GM23338 (cell line): Measurements from ENCODE around the gene PTRHD1. TPM values are rescaled to one million over a fixed set of nuclear protein-coding genes. Genes with fewer than 3 reads are reported as not detected.

ENCODE experiments used
- ATAC-seq: fragments of 200-7000 bp; cut with Tn5 transposase; 3 replicates; pipeline ENCODE4 v1.9.1; 2020
- DNase-seq: peaks from one replicate; pipeline ENCODE4 v3.0.0-alpha.2; 2015; ENCODE audit warnings: low spot score
- H2AFZ ChIP-seq: fragments of 200-600 bp; sonication (generic); 2 replicates; pipeline ENCODE4 v1.8.0; 2016; ENCODE audit warnings: antibody characterized with exemption, mild to moderate bottlenecking, moderate library complexity
- H3F3A ChIP-seq: fragments of 200-600 bp; sonication (generic); replicated peaks from 2 replicates; pipeline ENCODE4 v1.8.0; 2017; ENCODE audit warnings: antibody characterized with exemption, mixed run types, low read depth
- H3K27ac ChIP-seq: fragments of 200-600 bp; sonication (generic); 2 replicates; pipeline ENCODE4 v1.6.1; 2016; ENCODE audit warnings: low read depth
- H3K27me3 ChIP-seq: fragments of 200-600 bp; sonication (generic); 2 replicates; pipeline ENCODE4 v1.8.0; 2016; ENCODE audit warnings: mild to moderate bottlenecking, mixed run types, moderate library complexity; ENCODE audit not compliant: insufficient read depth
- H3K36me3 ChIP-seq: fragments of 200-600 bp; sonication (generic); 2 replicates; pipeline ENCODE4 v1.8.0; 2016; ENCODE audit warnings: mild to moderate bottlenecking; ENCODE audit not compliant: insufficient read depth
- H3K4me1 ChIP-seq: fragments of 200-600 bp; sonication (generic); 2 replicates; pipeline ENCODE4 v1.8.0; 2016; ENCODE audit warnings: mild to moderate bottlenecking, moderate library complexity; ENCODE audit not compliant: insufficient read depth
- H3K4me2 ChIP-seq: fragments of 200-600 bp; sonication (generic); 2 replicates; pipeline ENCODE4 v1.7.1; 2017; ENCODE audit warnings: mixed run types
- H3K4me3 ChIP-seq: fragments of 200-600 bp; sonication (generic); 2 replicates; pipeline ENCODE4 v1.6.1; 2016; ENCODE audit warnings: mixed run types
- H3K79me2 ChIP-seq: fragments of 200-600 bp; sonication (generic); replicated peaks from 2 replicates; pipeline ENCODE4 v1.8.0; 2017; ENCODE audit warnings: mild to moderate bottlenecking; ENCODE audit not compliant: insufficient read depth
- H3K9me2 ChIP-seq: fragments of 200-600 bp; sonication (generic); 2 replicates; pipeline ENCODE4 v1.8.0; 2017; ENCODE audit not compliant: insufficient read depth
- H4K20me1 ChIP-seq: fragments of 200-600 bp; sonication (generic); replicated peaks from 2 replicates; pipeline ENCODE4 v1.8.0; 2017; ENCODE audit warnings: mild to moderate bottlenecking; ENCODE audit not compliant: insufficient read depth
- H3K27ac Mint-ChIP-seq: 2 replicates; pipeline ENCODE4 v1.8.0; 2020; ENCODE audit warnings: inconsistent platforms, mild to moderate bottlenecking, moderate library complexity, mixed read lengths
- H3K27me3 Mint-ChIP-seq: 3 replicates; pipeline ENCODE4 v1.8.0; 2022; ENCODE audit warnings: low read depth, mild to moderate bottlenecking, moderate library complexity, mixed read lengths, inconsistent platforms; ENCODE audit not compliant: insufficient read depth, poor library complexity
- H3K36me3 Mint-ChIP-seq: 3 replicates; pipeline ENCODE4 v1.8.0; 2021; ENCODE audit warnings: low read depth, mild to moderate bottlenecking, inconsistent platforms, moderate library complexity, mixed read lengths
- H3K4me1 Mint-ChIP-seq: 3 replicates; pipeline ENCODE4 v1.8.0; 2020; ENCODE audit warnings: mild to moderate bottlenecking, inconsistent platforms, mixed read lengths
- H3K4me3 Mint-ChIP-seq: 3 replicates; pipeline ENCODE4 v1.8.0; 2021; ENCODE audit warnings: moderate library complexity, mild to moderate bottlenecking, inconsistent platforms, mixed read lengths
- H3K9me3 Mint-ChIP-seq: 3 replicates; pipeline ENCODE4 v1.8.0; 2020; ENCODE audit warnings: moderate library complexity, mild to moderate bottlenecking, inconsistent platforms, mixed read lengths
- CREB1 ChIP-seq: fragments of 250-450 bp; sonication (Bioruptor Pico); IDR thresholded peaks from 2 replicates; pipeline ENCODE4 v1.5.0; 2020; ENCODE audit warnings: low read depth, mild to moderate bottlenecking, moderate library complexity
- EZH2 ChIP-seq: fragments of 200-600 bp; sonication (generic); IDR thresholded peaks from one replicate; pipeline ENCODE4 v1.8.0; 2017; ENCODE audit warnings: antibody characterized with exemption, mild to moderate bottlenecking, low read depth; ENCODE audit not compliant: unreplicated experiment
- EZH2phosphoT487 ChIP-seq: fragments of 200-600 bp; sonication (generic); IDR thresholded peaks from one replicate; pipeline ENCODE4 v1.8.1; 2018; ENCODE audit warnings: antibody characterized with exemption; ENCODE audit not compliant: unreplicated experiment
- POLR2AphosphoS5 ChIP-seq: IDR thresholded peaks from 2 replicates; pipeline ENCODE4 v1.6.1; 2016; ENCODE audit warnings: antibody characterized with exemption, low read depth
- STAT1 ChIP-seq: IDR thresholded peaks from one replicate; pipeline ENCODE4 v1.6.1; 2016; ENCODE audit warnings: antibody characterized with exemption; ENCODE audit not compliant: unreplicated experiment
- ZNF114 ChIP-seq: fragments of 250-450 bp; sonication (Bioruptor Pico); IDR thresholded peaks from 2 replicates; pipeline ENCODE4 v1.5.0; 2020; ENCODE audit warnings: mild to moderate bottlenecking, moderate library complexity
- ZNF331 ChIP-seq: fragments of 250-450 bp; sonication (Bioruptor Pico); IDR thresholded peaks from 2 replicates; pipeline ENCODE4 v1.5.0; 2020; ENCODE audit warnings: low read depth, mild to moderate bottlenecking, moderate library complexity
- polyA plus RNA-seq: library from polyadenylated mRNA; unstranded; fragments of >200 nt; fragmentation: Nextera tagmentation; extraction: Ambion mirVana; gene quantifications from 2 replicates; pipeline ENCODE4 v1.2.1, GENCODE V29; 2016
- total RNA-seq: library from RNA; depleted of rRNA; stranded (reverse); fragments of >200 nt; shearing (Covaris generic); gene quantifications from 2 replicates; pipeline ENCODE4 v1.2.3, GENCODE V29; 2014
- TF ChIP-seq, protein P1 (sequence below): IDR thresholded peaks from one replicate; pipeline ENCODE4 v1.6.1; 2018; ENCODE audit warnings: antibody characterized with exemption; ENCODE audit not compliant: unreplicated experiment
- TF ChIP-seq, protein P2 (sequence below), 2 experiments: fragments of 200-600 bp in 1 of 2; sonication (generic) in 1 of 2; conservative IDR thresholded peaks; 2 replicates each; pipeline versions ENCODE4 v1.5.1 to v1.6.1; 2016 to 2017; ENCODE audit warnings: antibody characterized with exemption in 2 of 2, low read depth in 2 of 2, mild to moderate bottlenecking in 2 of 2, moderate library complexity in 1 of 2
- TF ChIP-seq, protein P3 (sequence below): fragments of 250-450 bp; sonication (Bioruptor Pico); IDR thresholded peaks from 2 replicates; pipeline ENCODE4 v1.5.0; 2020; ENCODE audit warnings: mild to moderate bottlenecking, moderate library complexity

Gene PTRHD1
- total and polyA plus RNA-seq, 2 experiments from 2014 or later: 46.9 to 105 TPM

- TF ChIP-seq, protein P1, sequence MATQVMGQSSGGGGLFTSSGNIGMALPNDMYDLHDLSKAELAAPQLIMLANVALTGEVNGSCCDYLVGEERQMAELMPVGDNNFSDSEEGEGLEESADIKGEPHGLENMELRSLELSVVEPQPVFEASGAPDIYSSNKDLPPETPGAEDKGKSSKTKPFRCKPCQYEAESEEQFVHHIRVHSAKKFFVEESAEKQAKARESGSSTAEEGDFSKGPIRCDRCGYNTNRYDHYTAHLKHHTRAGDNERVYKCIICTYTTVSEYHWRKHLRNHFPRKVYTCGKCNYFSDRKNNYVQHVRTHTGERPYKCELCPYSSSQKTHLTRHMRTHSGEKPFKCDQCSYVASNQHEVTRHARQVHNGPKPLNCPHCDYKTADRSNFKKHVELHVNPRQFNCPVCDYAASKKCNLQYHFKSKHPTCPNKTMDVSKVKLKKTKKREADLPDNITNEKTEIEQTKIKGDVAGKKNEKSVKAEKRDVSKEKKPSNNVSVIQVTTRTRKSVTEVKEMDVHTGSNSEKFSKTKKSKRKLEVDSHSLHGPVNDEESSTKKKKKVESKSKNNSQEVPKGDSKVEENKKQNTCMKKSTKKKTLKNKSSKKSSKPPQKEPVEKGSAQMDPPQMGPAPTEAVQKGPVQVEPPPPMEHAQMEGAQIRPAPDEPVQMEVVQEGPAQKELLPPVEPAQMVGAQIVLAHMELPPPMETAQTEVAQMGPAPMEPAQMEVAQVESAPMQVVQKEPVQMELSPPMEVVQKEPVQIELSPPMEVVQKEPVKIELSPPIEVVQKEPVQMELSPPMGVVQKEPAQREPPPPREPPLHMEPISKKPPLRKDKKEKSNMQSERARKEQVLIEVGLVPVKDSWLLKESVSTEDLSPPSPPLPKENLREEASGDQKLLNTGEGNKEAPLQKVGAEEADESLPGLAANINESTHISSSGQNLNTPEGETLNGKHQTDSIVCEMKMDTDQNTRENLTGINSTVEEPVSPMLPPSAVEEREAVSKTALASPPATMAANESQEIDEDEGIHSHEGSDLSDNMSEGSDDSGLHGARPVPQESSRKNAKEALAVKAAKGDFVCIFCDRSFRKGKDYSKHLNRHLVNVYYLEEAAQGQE: no peak
- TF ChIP-seq CREB1 (CRISPR knock-in tag) (no peak), ZNF331 (CRISPR knock-in tag) (no peak), EZH2 (no peak), POLR2AphosphoS5 (no peak)
- TF ChIP-seq, protein P2, sequence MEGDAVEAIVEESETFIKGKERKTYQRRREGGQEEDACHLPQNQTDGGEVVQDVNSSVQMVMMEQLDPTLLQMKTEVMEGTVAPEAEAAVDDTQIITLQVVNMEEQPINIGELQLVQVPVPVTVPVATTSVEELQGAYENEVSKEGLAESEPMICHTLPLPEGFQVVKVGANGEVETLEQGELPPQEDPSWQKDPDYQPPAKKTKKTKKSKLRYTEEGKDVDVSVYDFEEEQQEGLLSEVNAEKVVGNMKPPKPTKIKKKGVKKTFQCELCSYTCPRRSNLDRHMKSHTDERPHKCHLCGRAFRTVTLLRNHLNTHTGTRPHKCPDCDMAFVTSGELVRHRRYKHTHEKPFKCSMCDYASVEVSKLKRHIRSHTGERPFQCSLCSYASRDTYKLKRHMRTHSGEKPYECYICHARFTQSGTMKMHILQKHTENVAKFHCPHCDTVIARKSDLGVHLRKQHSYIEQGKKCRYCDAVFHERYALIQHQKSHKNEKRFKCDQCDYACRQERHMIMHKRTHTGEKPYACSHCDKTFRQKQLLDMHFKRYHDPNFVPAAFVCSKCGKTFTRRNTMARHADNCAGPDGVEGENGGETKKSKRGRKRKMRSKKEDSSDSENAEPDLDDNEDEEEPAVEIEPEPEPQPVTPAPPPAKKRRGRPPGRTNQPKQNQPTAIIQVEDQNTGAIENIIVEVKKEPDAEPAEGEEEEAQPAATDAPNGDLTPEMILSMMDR (conservative IDR thresholded peaks at IDR 0.05; ENCODE audit: low read depth in 2 of 2): no peak
Measured at GRCh38 chr2:24747299-24747698, 45.9 kb downstream of the PTRHD1 start (continued).

DNA sequence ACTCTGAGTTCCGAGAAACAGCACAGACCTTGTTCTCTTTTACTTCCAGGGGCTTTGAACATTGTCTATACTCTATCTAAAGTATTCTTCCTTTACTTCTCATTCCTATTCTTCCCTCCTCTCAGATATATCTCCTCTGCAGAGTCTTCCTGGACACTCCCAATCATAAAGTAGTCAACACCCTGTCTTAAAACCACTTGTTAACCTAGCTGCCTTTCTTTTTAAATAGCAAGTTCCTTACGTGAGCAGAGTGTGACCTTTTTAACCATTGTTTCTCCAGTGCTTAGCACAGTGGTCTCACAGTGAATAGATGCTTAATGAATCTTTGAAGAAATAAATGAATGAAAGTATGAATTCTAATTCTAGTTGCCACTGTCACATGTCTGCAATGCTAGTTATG lies 47.4 kb downstream of the PTRHD1 start:
- Histone ChIP-seq H3K4me3 (no peak overlapping the region), H3K9me2 (no peaks in the 10 kb centered on the region), H3K4me1 (no peaks in the 10 kb centered on the region), H3F3A (no peaks in the 10 kb centered on the region), H3K27ac (no peak overlapping the region), H3K27me3 (no peaks in the 10 kb centered on the region), H3K4me2 (no peak overlapping the region), H3K36me3 (no peaks in the 10 kb centered on the region), H4K20me1 (no peaks in the 10 kb centered on the region), H2AFZ (no peak overlapping the region), H3K79me2 (no peaks in the 10 kb centered on the region)
- no peaks in the 10 kb centered on the region for H3K9me3 Mint-ChIP-seq
- ATAC-seq: no peak
- no peak for DNase-seq
- peaks cover 6% of the 10 kb centered on the region for H3K4me1 Mint-ChIP-seq
- no peaks in the 10 kb centered on the region for H3K27me3 Mint-ChIP-seq
- H3K36me3 Mint-ChIP-seq: no peaks in the 10 kb centered on the region
- TF ChIP-seq ZNF331 (CRISPR knock-in tag): no peak
- TF ChIP-seq EZH2: no peak
- TF ChIP-seq, protein P3, sequence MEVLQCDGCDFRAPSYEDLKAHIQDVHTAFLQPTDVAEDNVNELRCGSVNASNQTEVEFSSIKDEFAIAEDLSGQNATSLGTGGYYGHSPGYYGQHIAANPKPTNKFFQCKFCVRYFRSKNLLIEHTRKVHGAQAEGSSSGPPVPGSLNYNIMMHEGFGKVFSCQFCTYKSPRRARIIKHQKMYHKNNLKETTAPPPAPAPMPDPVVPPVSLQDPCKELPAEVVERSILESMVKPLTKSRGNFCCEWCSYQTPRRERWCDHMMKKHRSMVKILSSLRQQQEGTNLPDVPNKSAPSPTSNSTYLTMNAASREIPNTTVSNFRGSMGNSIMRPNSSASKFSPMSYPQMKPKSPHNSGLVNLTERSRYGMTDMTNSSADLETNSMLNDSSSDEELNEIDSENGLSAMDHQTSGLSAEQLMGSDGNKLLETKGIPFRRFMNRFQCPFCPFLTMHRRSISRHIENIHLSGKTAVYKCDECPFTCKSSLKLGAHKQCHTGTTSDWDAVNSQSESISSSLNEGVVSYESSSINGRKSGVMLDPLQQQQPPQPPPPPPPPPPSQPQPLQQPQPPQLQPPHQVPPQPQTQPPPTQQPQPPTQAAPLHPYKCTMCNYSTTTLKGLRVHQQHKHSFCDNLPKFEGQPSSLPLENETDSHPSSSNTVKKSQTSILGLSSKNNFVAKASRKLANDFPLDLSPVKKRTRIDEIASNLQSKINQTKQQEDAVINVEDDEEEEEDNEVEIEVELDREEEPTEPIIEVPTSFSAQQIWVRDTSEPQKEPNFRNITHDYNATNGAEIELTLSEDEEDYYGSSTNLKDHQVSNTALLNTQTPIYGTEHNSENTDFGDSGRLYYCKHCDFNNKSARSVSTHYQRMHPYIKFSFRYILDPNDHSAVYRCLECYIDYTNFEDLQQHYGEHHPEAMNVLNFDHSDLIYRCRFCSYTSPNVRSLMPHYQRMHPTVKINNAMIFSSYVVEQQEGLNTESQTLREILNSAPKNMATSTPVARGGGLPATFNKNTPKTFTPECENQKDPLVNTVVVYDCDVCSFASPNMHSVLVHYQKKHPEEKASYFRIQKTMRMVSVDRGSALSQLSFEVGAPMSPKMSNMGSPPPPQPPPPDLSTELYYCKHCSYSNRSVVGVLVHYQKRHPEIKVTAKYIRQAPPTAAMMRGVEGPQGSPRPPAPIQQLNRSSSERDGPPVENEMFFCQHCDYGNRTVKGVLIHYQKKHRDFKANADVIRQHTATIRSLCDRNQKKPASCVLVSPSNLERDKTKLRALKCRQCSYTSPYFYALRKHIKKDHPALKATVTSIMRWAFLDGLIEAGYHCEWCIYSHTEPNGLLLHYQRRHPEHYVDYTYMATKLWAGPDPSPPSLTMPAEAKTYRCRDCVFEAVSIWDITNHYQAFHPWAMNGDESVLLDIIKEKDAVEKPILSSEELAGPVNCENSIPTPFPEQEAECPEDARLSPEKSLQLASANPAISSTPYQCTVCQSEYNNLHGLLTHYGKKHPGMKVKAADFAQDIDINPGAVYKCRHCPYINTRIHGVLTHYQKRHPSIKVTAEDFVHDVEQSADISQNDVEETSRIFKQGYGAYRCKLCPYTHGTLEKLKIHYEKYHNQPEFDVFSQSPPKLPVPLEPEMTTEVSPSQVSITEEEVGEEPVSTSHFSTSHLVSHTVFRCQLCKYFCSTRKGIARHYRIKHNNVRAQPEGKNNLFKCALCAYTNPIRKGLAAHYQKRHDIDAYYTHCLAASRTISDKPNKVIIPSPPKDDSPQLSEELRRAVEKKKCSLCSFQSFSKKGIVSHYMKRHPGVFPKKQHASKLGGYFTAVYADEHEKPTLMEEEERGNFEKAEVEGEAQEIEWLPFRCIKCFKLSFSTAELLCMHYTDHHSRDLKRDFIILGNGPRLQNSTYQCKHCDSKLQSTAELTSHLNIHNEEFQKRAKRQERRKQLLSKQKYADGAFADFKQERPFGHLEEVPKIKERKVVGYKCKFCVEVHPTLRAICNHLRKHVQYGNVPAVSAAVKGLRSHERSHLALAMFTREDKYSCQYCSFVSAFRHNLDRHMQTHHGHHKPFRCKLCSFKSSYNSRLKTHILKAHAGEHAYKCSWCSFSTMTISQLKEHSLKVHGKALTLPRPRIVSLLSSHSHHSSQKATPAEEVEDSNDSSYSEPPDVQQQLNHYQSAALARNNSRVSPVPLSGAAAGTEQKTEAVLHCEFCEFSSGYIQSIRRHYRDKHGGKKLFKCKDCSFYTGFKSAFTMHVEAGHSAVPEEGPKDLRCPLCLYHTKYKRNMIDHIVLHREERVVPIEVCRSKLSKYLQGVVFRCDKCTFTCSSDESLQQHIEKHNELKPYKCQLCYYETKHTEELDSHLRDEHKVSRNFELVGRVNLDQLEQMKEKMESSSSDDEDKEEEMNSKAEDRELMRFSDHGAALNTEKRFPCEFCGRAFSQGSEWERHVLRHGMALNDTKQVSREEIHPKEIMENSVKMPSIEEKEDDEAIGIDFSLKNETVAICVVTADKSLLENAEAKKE (CRISPR knock-in tag): no peak
- TF ChIP-seq, protein P2 (conservative IDR thresholded peaks at IDR 0.05; ENCODE audit: low read depth in 2 of 2): no peak
- TF ChIP-seq ZNF114: no peak
- TF ChIP-seq EZH2phosphoT487: no peak
- TF ChIP-seq STAT1: no peak
- H3K27ac Mint-ChIP-seq: no peak overlapping the region
- H3K4me3 Mint-ChIP-seq: no peak overlapping the region
